K562 (cell line): ENCODE data around the gene OXNAD1. TPM values are rescaled to one million over a fixed set of nuclear protein-coding genes. Genes with fewer than 3 reads are reported as not detected.

Experiments
- ATAC-seq: fragments of 200-7000 bp; cut with Tn5 transposase; 3 replicates; pipeline ENCODE4 v1.9.1; 2020; ENCODE audit warnings: moderate library complexity
- BruUV-seq: library from RNA; stranded (reverse); fragments of 400-500 nt; replicated peaks from 2 replicates; lab custom pipeline; 2021; lab: Mats Ljungman, UMichigan
- CTCF ChIA-PET: fragments of 300-600 bp; formaldehyde crosslinking; extraction: SDS; loops from one replicate; lab custom pipeline; 2021; ENCODE audit warnings: low intra/inter-chr PET ratio; lab: Yijun Ruan, JAX
- POLR2A ChIA-PET: fragments of 300-600, 350-650 bp; sonication (Branson Sonifier 250); formaldehyde crosslinking; extraction: SDS; loops from one replicate; lab custom pipeline; 2021; ENCODE audit warnings: antibody characterized with exemption, inconsistent platforms; lab: Yijun Ruan, JAX
- DNase-seq, 4 experiments: peaks; one replicate each; pipeline versions ENCODE4 v3.0.0 to v3.0.0-alpha.2; 2011 to 2018; ENCODE audit warnings: low spot score in 3 of 4, mixed read lengths in 3 of 4; ENCODE audit errors: extremely low read depth in 1 of 4
- FAIRE-seq: peaks from 2 replicates; lab custom pipeline; 2011; peaks lifted over from hg19 to GRCh38; lab: Jason Lieb, UNC
- H2AFZ ChIP-seq: 2 replicates; pipeline ENCODE4 v1.6.0; 2011; ENCODE audit warnings: low read depth, low read length, control low read depth, inconsistent platforms
- H3K27ac ChIP-seq: fragments of 200-600 bp; 3 replicates; pipeline ENCODE4 v1.8.0; 2011; ENCODE audit warnings: low read depth, mild to moderate bottlenecking, control low read depth, inconsistent platforms, low read length, moderate library complexity, mixed read lengths; ENCODE audit errors: extremely low read depth
- H3K27me3 ChIP-seq, 2 experiments: fragments of 300-600 bp in 1 of 2; 2 replicates in 1 of 2; 3 replicates in 1 of 2; pipeline versions ENCODE4 v1.6.0 to v1.8.0; 2011; ENCODE audit warnings: inconsistent platforms in 2 of 2, low read length in 2 of 2, mild to moderate bottlenecking in 1 of 2, mixed read lengths in 1 of 2, moderate library complexity in 1 of 2; ENCODE audit not compliant: control insufficient read depth in 2 of 2, insufficient read depth in 2 of 2
- H3K36me3 ChIP-seq: fragments of 300-600 bp; 3 replicates; pipeline ENCODE4 v1.8.0; 2011; ENCODE audit warnings: mild to moderate bottlenecking, low read length, inconsistent platforms; ENCODE audit not compliant: control insufficient read depth, insufficient read depth
- H3K4me1 ChIP-seq, 2 experiments: fragments of 200-600 bp in 1 of 2; replicated peaks in 1 of 2; 2 replicates in 1 of 2; 3 replicates in 1 of 2; pipeline versions ENCODE4 v1.5.1 to v1.8.0; 2011; ENCODE audit warnings: inconsistent platforms in 2 of 2, low read length in 2 of 2, mild to moderate bottlenecking in 1 of 2, mixed read lengths in 1 of 2, moderate library complexity in 1 of 2; ENCODE audit not compliant: control insufficient read depth in 2 of 2, insufficient read depth in 2 of 2
- H3K4me2 ChIP-seq: 2 replicates; pipeline ENCODE4 v1.6.1; 2011; ENCODE audit warnings: low read length, control low read depth, inconsistent platforms, mixed read lengths; ENCODE audit not compliant: insufficient read depth
- H3K4me3 ChIP-seq: fragments of 200-600 bp; sonication (generic), shearing (Covaris generic); 2 replicates; pipeline ENCODE4 v1.5.1; 2016; ENCODE audit warnings: control low read depth, inconsistent platforms
- H3K79me2 ChIP-seq: fragments of 200-600 bp; 3 replicates; pipeline ENCODE4 v1.8.0; 2011; ENCODE audit warnings: low read length, inconsistent platforms; ENCODE audit not compliant: control insufficient read depth, insufficient read depth
- H3K9ac ChIP-seq, 2 experiments: 2 replicates each; pipeline versions ENCODE4 v1.6.0 to v1.6.1; 2011; ENCODE audit warnings: low read depth in 2 of 2, low read length in 2 of 2, control low read depth in 1 of 2, inconsistent platforms in 1 of 2, mild to moderate bottlenecking in 1 of 2, mixed read lengths in 1 of 2; ENCODE audit not compliant: insufficient read depth in 1 of 2
- H3K9me1 ChIP-seq: one replicate; pipeline ENCODE4 v1.6.0; 2011; ENCODE audit warnings: inconsistent platforms, mild to moderate bottlenecking, low read length, moderate library complexity; ENCODE audit not compliant: control insufficient read depth, insufficient read depth
- H3K9me3 ChIP-seq: replicated peaks from 2 replicates; pipeline ENCODE4 v1.5.1; 2011; ENCODE audit warnings: low read depth, low read length, inconsistent platforms; ENCODE audit not compliant: control insufficient read depth, insufficient read depth
- H4K20me1 ChIP-seq: replicated peaks from 2 replicates; pipeline ENCODE4 v1.6.1; 2011; ENCODE audit warnings: low read length, inconsistent platforms, mixed read lengths; ENCODE audit not compliant: control insufficient read depth, insufficient read depth
- ARID1B ChIP-seq: fragments of 450-650 bp; IDR thresholded peaks from 2 replicates; pipeline ENCODE4 v1.6.1; 2016; ENCODE audit warnings: antibody characterized with exemption, mild to moderate bottlenecking, inconsistent platforms
- CCNT2 ChIP-seq: IDR thresholded peaks from 2 replicates; pipeline ENCODE4 v1.6.1; 2011; ENCODE audit warnings: borderline replicate concordance, low read depth, mild to moderate bottlenecking, moderate library complexity, mixed read lengths, low read length; ENCODE audit not compliant: insufficient read length; ENCODE audit errors: extremely low read depth
- CEBPZ ChIP-seq: fragments of 150-350 bp; IDR thresholded peaks from 2 replicates; pipeline ENCODE4 v1.6.1; 2014; ENCODE audit warnings: low read depth, mild to moderate bottlenecking, low read length, borderline replicate concordance
- EP300 ChIP-seq: IDR thresholded peaks from 2 replicates; pipeline ENCODE4 v1.6.1; 2012; ENCODE audit warnings: low read length, improper control_type of control experiment
- HDAC1 ChIP-seq, 2 experiments: fragments of 450-650 bp; IDR thresholded peaks; 2 replicates each; pipeline ENCODE4 v1.6.1; 2016 to 2017; ENCODE audit warnings: inconsistent platforms in 1 of 2, mild to moderate bottlenecking in 1 of 2, moderate library complexity in 1 of 2
- HDAC3 ChIP-seq: fragments of 450-650 bp; IDR thresholded peaks from 2 replicates; pipeline ENCODE4 v1.6.1; 2018; ENCODE audit warnings: borderline replicate concordance, mild to moderate bottlenecking, moderate library complexity; ENCODE audit not compliant: partially characterized antibody
- ILF3 ChIP-seq: fragments of 450-650 bp; IDR thresholded peaks from 2 replicates; pipeline ENCODE4 v1.6.1; 2018; ENCODE audit warnings: antibody characterized with exemption, mild to moderate bottlenecking, moderate library complexity, borderline replicate concordance
- JUND ChIP-seq, 2 experiments: IDR thresholded peaks; 2 replicates in 1 of 2; 3 replicates in 1 of 2; pipeline ENCODE4 v1.6.1; 2011; ENCODE audit warnings: borderline replicate concordance in 2 of 2, low read depth in 2 of 2, low read length in 2 of 2, improper control_type of control experiment in 1 of 2, missing biosample characterization in 1 of 2, missing genetic modification characterization in 1 of 2, missing genetic modification reagents in 1 of 2
- NEUROD1 ChIP-seq: fragments of 150-350 bp; IDR thresholded peaks from 2 replicates; pipeline ENCODE4 v1.6.1; 2014; ENCODE audit warnings: borderline replicate concordance, low read length, low read depth; ENCODE audit not compliant: partially characterized antibody
- PRPF4 ChIP-seq: fragments of 200-400 bp; formaldehyde crosslinking; IDR thresholded peaks from one replicate; pipeline ENCODE4 v1.6.1; 2017; ENCODE audit warnings: low read length, low read depth, mild to moderate bottlenecking; ENCODE audit not compliant: insufficient read depth, poor library complexity, severe bottlenecking
- TAL1 ChIP-seq: fragments of 450-650 bp; IDR thresholded peaks from 2 replicates; pipeline ENCODE4 v1.6.1; 2016; ENCODE audit warnings: mild to moderate bottlenecking
- WGBS: fragments of 100-300 bp; shearing (Covaris generic); methylation state at CpG from one replicate; pipeline ENCODE4 v1.1.6; 2016; ENCODE audit warnings: low coverage, mixed read lengths; ENCODE audit not compliant: insufficient coverage; ENCODE audit errors: missing lambda C conversion rate; 5-methylcytosine and 5-hydroxymethylcytosine counted together
- in situ Hi-C: fragments of 300-500 bp; cut with MboI; formaldehyde crosslinking; loops from 4 replicates; pipeline ENCODE4 v1.15.0; 2018; ENCODE audit warnings: inconsistent platforms, mixed read lengths
- intact Hi-C: fragments of 100-400 bp; cut with micrococcal nuclease; formaldehyde crosslinking; loops from 2 replicates; pipeline ENCODE4 v1.14.2; 2022
- polyA plus RNA-seq, 8 experiments: library from polyadenylated mRNA; depleted of rRNA in 4 of 8; stranded (reverse) in 5 of 8; unstranded in 3 of 8; fragments of >200 nt; fragmentation: Nextera tagmentation in 2 of 8; fragmentation: Illumina TruSeq in 1 of 8; extraction: Ambion mirVana in 2 of 8; extraction: Trizol in 1 of 8; gene quantifications; 2 replicates each; pipeline versions ENCODE4 v1.2.1 to v1.2.3, GENCODE V29; 2011 to 2014; ENCODE audit warnings: inconsistent platforms in 1 of 8, missing spikeins in 1 of 8
- total RNA-seq, 7 experiments: library from RNA; depleted of rRNA in 6 of 7; stranded (reverse); fragments of >200 nt in 6 of 7; fragmentation: Illumina TruSeq in 2 of 7; extraction: Trizol in 2 of 7; gene quantifications; 2 replicates each; pipeline versions ENCODE4 v1.2.1 to v1.2.3, GENCODE V29; 2011 to 2021; ENCODE audit warnings: low replicate concordance in 1 of 7
- TF ChIP-seq, protein P1 (sequence below): fragments of 250-450 bp; sonication (Bioruptor Pico); IDR thresholded peaks from 2 replicates; pipeline ENCODE4 v1.5.1; 2021; ENCODE audit warnings: mild to moderate bottlenecking

The OXNAD1 gene
- total and polyA plus RNA-seq, 9 of the 15 experiments (the other 6 are each of a cell fraction or from before 2014, with no cell fraction given) = 12.8 to 44.4 (median 41.1) TPM

- in situ Hi-C loops (no loop called here), intact Hi-C loops (no loop called here)
- 0% methylated on average over 1 of the region's 2 CpGs for WGBS
- BruUV-seq = no TSS peak
- H3K27me3 ChIP-seq = no peaks in the 10 kb centered on the region
- no peak overlapping the region for H3K9ac ChIP-seq
- H4K20me1 ChIP-seq = peaks cover 9% of the 10 kb centered on the region
- no peak overlapping the region for H2AFZ ChIP-seq
- H3K4me2 ChIP-seq = no peak overlapping the region
- ChIA-PET CTCF (no interaction called here), POLR2A (interaction anchor here (1.0 kb wide), 1 partner anchor 23 kb away, joined by 3 read pairs; no protein-coding TSS in a partner anchor)
- DNase-seq (peak; percentile 47 to 87 (median 66)), ATAC-seq (peak; percentile 93), FAIRE-seq (peak; percentile 89)
- H3K9me3 ChIP-seq = no peaks in the 10 kb centered on the region
- H3K4me3 ChIP-seq = no peak overlapping the region
- peaks cover 78% of the 10 kb centered on the region for H3K36me3 ChIP-seq
- H3K27ac ChIP-seq = peak overlapping the region; percentile 57; the same call in 2 of the 3 replicates
- H3K9me1 ChIP-seq = peaks cover 7% of the 10 kb centered on the region
- H3K4me1 ChIP-seq = peaks cover 14 to 37% of the 10 kb centered on the region in 2 experiments
- H3K79me2 ChIP-seq = peaks cover 31% of the 10 kb centered on the region; the same call in 1 of the 3 replicates
- TF ChIP-seq HDAC1 (IDR thresholded peaks at IDR 0.05) = peak in 1 of 2 experiments; percentile 63; a peak in 1 of 4 replicates
- TF ChIP-seq TAL1 = peak; percentile 47
- peak; percentile 94 for TF ChIP-seq ARID1B
- TF ChIP-seq CEBPZ = no peak
- TF ChIP-seq JUND (IDR thresholded peaks at IDR 0.05; ENCODE audit: borderline replicate concordance, low read depth, low read length) = peak; percentile 99
- peak; percentile 98 for TF ChIP-seq JUND (tag; IDR thresholded peaks at IDR 0.05; ENCODE audit: borderline replicate concordance, low read depth, low read length)
- no peak for TF ChIP-seq PRPF4
- peak; percentile 83 for TF ChIP-seq EP300
- TF ChIP-seq HDAC3 = peak; percentile 43
- TF ChIP-seq NEUROD1 = peak; percentile 52
- TF ChIP-seq, protein P1, sequence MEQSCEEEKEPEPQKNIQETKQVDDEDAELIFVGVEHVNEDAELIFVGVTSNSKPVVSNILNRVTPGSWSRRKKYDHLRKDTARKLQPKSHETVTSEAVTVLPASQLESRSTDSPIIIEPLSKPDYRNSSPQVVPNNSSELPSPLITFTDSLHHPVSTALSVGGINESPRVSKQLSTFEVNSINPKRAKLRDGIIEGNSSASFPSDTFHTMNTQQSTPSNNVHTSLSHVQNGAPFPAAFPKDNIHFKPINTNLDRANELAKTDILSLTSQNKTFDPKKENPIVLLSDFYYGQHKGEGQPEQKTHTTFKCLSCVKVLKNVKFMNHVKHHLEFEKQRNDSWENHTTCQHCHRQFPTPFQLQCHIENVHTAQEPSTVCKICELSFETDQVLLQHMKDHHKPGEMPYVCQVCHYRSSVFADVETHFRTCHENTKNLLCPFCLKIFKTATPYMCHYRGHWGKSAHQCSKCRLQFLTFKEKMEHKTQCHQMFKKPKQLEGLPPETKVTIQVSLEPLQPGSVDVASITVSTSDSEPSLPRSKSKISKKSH (CRISPR knock-in tag) = no peak
- TF ChIP-seq CCNT2 = peak; percentile 22
- TF ChIP-seq ILF3 = 0 out of 2 replicates have a peak, but pooled peaks have one; percentile 34
Observed at GRCh38 chr3:16309558-16309957, 44.5 kb downstream of the OXNAD1 start.
